Pulmonary artery endothelial cell (primary cell): ENCODE measurements around the gene AQP2. TPM values are rescaled to one million over a fixed set of nuclear protein-coding genes. Genes with fewer than 3 reads are reported as not detected.

Experiments
- DNase-seq: peaks from one replicate; pipeline ENCODE4 v3.0.0-alpha.2; 2011; ENCODE audit warnings: low read depth, low spot score
- total RNA-seq: library from RNA; depleted of rRNA; stranded (reverse); fragments of >200 nt; gene quantifications from 2 replicates; pipeline ENCODE4 v1.2.3, GENCODE V29; 2014

Gene AQP2
- total RNA-seq, 1 donor from 2014 or later = not detected

DNA sequence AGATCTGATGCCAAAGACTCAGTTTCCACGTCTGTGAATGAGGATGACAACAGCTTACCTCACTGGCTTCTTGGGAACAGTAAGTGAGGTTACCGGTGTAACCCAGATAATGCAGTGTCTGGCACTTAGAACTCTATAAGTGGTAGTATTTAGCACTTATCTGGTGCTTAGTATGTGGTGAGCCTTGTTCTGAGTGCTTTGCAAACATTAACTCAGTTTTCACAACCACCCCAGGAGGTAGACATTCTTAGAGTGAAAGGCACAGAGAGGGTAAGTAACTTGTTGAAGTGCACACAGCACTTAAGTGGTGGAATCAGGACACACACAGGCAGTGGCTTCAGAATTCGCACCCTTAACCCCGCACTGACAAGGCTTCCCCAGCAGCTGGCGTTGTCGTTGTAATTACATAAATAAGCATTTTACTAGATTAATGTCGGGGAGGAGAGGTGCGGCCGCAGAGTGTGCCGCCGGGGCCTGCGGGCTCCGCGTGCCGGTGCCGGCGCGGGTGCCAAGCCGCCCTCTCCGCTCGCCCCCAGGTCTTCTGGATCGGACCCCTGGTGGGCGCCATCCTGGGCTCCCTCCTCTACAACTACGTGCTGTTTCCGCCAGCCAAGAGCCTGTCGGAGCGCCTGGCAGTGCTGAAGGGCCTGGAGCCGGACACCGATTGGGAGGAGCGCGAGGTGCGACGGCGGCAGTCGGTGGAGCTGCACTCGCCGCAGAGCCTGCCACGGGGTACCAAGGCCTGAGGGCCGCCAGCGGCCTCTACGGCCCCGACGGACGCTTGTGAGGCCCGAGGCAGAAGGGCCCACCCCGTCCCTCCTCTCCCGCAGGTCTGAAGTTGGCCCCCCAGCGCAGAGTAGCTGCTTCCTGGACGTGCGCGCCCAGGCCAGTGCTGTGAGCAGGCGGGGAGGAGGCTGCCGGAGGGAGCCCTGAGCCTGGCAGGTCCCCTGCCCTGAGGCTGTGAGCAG is 4.6 kb downstream of the AQP2 start:
- DNase-seq = no peak

DNA sequence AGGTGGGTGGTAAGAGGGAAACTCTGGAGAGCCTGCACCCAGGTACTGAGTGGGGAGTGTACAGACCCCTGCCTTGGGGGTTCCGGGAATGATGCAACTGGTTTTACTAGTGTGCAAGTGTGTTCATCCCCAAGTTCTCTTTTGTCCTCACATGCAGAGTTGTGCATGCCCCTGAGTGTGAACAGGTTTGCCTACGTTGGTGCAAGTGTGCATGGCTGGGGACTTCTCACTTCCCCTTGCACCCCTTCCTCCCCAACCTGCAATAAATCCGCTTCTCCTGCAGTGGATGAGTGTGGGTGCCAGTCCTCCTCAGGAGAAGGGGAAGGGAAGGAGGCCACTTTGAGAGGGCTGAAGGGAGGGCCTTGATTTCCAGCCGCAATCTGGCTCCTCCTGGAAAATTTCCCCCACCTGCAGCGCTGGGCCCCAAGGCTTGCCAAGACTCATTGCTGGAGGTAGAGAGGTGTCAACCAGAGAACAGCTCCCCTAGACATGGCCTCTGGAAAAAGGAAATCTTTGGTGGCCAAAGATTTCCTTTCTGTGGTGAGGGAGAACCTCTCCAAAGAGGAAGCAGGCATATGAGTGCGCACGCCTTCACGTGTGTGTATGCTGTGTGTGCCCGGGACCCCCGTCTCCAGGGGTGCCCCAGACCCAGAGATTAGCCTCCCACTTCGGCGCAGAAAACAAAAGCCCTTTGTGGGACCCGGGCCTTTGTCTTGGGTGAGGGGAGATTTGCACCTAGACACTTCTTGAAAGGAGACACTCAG is 5.5 kb downstream of the AQP2 start:
- DNase-seq = no peak

DNA sequence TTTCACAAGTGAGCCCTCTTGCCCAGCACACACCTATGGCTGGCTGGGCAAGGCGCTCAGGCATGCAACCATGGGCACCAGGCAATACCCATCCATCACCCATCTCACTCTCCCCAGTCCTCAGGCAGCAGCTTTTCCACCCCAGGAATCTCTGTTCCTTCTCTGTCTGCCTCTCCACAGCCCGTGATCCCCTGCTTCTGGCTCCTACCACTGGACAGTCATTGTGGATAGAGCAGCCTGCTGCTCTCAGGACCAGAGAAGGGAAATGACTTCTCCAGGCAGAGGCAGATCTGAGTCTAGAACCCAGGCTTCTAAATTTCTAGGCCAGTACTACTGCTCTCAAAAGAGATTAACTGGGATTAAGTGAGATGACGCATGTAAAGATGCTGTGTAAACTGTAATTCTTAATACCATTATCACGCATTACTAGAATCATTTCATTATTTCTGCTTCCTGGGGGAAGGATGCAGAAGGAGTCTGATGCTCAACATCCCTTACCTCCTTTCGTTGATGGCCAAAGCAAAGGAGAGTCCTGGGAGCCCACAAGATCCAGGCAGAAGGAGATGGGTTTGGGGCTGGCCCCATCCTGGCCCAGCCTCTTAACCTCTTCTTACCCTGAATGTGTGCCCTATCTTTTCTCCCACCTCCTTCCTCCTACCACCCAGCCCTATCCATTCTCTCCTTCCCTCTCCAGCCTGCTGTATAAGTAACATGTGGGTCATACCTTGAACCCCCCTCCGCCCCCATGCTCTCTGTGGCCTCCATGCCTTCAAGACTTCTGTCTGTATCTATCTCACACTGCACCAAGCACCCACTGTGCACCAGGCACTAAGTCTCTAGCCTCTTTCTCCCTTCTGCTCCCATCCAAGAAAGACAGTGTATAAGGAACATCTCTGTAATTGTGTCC is 6.4 kb downstream of the AQP2 start:
- DNase-seq = no peak

DNA sequence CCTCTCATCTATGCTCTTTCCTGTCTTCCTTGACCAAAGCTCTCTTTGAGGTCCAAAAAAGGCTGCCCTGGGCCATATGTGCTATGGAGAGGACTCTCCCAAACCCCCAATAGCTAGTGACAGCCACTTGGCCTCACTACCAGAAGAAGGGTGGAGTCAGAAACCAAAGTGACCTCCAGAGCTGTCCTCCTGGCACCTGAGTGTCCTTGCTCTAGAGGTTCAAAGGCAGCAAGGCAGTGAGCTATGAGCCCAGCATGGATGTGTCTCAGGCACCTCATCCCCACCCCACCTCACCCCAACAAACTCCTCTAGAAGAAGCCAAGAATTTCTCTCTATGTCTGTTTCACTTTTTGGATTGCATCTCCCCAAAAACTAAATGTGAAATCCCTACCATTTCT is 7.0 kb downstream of the AQP2 start:
- DNase-seq = no peak

DNA sequence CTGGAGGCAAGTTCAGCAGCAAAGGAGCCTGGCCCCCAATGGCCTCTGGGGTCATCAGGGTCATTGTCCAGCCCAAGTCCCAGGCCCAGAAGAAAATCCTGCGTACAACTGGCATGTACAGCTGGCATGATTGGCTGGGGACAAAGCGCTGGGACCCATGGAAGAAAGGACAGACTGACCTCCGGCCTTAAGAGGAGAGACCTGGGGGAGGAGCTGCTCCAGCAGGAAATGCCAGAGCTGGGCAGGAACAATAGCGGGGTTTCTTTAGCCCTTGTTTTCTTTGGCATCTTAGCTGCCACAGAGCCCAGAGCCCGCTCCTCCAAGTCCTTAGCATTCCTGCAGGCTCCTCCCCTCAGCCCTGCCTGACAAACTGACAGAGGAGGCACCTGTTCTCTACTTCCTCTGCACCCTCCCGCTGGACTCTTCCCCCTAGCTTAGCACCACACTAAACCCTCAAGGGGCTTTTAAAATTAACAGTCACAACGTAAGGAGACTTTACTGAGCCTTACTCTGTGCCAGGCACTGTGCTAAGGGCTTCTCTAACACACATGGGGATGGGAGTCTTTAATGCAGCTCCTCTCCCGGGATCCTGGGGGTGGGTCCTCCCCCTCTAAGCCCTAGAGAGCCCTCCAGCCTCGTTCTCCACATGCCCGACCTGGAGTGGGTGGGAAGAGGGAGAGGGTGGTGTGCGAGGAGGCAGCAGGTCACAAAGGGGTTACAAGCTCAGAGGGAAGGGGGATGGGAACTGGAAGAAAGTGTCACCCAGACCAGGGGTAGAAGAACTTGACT is 9.3 kb downstream of the AQP2 start:
- DNase-seq = peak; percentile 73

DNA sequence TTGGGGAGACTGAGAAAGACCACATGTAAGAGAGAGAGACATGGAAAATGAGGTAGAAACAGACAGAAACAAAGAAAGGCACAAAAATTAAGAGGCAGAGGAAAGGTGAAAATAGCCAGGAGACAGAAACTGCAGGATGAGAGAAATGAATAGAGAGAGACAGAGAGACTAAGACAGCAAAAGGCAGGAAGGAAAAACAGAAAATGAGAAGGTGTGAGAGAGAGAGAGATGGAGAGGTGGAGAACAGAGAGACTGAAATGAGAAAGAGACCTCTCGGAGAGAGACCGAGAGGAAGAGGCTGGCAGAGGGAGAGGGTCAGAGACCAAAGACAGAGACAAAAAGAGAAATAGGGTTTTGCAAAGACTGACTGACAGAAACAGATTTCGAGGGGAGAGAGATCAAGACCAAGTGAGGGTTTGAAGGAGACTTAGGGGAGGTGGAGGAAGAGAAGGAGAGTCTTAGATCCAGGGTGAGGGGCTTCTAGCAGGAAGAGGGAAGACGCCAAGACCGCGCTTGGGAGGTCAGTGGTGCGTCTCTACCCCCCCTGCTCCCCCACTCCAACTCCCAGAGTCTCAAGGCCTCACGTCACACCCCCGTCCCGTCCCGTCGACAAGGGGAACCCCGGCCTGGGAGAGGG is 10.1 kb downstream of the AQP2 start:
- DNase-seq = no peak

DNA sequence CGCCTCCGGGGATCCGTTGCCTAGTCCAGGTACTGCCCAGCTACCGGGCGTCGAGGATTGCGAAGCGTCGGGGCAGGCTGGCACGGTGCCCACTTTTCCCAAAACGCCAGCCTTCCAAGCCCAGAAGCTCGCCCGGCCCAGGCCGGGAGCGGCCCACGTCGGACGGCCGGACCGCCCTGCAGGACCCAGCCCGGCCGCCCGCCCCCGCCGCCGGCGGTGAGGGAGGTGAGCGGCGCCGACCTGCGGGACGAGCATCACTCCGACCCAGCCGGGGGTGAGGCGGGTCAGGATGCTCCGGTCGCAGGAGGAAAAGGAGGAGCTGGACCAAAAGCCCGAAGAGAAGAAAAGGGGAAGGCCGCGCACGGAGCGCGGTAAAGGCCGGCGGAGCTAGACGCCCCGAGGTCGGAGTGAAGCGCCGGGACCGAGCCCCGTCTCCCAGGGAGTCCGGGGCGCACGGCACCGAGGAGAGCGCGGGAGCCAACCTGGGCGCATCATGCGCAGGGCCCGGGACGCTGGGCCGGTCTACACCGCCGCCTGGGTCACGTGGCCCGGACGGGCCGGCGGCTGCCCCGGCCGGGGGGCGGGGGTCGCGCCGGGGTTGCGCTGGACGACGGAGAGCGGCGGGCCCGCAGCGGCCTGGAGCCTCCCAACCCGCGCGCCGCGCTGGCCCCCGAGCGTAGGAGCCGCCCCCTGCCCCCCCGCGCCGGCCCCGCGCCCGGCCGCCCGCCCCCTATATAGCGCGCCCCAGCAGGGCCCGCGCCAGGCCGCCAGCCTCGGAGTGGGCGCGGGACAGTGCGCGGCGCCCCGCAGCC is 10.8 kb downstream of the AQP2 start, which contains the start of gene AQP5:
Gene AQP5 (plus strand): TSS at position 762 of the 812 bp plus-strand sequence. CDS start 146 bp downstream, outside the sequence.
- DNase-seq = no peak

DNA sequence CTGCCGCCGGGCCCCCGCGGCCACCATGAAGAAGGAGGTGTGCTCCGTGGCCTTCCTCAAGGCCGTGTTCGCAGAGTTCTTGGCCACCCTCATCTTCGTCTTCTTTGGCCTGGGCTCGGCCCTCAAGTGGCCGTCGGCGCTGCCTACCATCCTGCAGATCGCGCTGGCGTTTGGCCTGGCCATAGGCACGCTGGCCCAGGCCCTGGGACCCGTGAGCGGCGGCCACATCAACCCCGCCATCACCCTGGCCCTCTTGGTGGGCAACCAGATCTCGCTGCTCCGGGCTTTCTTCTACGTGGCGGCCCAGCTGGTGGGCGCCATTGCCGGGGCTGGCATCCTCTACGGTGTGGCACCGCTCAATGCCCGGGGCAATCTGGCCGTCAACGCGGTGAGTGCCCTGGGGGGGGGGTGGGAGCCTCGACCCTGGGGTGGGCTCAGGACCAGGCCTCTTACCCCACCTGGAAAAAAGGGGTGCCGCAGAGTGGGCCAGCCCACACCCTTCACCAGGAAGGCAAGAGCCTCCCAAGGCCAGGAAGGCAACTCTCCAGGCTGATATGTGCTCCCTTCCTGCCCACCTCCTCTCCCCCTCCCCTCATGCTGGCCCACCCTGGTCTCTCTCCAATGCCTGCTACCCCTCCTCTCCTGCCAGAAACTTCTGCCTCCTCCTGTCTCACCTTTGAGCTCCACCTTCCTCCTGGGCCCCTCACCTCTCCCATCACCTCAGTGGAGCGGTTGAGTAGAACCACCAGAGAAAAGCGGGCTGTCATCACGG is 11.6 kb downstream of the AQP2 start:
- no peak for DNase-seq

DNA sequence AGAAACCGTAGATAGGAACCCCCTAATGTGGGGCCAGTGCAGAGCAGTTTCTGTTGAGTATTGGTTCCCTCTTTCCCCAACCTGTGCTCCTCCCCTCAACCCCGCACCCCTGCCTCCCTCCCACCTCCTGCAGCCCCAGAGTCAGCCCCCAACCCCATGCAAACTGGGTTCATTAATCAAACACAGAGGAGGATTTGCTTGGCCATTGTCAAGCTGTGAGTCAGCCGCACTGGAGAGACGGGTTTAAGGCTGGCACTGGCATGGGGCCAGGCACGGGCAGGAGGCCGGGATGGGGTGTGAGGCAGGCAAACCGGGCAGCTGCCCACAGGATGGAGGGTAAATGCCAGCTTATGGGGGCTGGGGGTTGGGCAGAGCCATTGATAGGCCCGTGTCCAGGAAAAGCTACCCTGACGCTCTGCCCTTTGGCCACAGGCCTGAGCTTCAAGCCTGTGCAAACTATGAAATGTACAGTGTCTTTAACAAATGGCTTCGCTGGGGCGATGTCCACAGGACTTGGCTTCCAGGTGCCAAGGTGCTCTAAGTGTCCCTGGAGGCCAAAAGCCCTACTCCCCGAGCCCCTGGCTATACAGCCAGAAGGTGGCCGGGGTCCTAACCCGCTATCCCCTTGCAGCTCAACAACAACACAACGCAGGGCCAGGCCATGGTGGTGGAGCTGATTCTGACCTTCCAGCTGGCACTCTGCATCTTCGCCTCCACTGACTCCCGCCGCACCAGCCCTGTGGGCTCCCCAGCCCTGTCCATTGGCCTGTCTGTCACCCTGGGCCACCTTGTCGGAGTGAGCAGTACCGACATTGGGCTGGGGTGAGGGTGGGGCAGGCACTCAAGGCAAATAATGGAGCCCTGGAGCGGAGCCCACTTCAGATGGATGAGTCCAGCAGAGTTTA is 12.6 kb downstream of the AQP2 start:
- DNase-seq = no peak

DNA sequence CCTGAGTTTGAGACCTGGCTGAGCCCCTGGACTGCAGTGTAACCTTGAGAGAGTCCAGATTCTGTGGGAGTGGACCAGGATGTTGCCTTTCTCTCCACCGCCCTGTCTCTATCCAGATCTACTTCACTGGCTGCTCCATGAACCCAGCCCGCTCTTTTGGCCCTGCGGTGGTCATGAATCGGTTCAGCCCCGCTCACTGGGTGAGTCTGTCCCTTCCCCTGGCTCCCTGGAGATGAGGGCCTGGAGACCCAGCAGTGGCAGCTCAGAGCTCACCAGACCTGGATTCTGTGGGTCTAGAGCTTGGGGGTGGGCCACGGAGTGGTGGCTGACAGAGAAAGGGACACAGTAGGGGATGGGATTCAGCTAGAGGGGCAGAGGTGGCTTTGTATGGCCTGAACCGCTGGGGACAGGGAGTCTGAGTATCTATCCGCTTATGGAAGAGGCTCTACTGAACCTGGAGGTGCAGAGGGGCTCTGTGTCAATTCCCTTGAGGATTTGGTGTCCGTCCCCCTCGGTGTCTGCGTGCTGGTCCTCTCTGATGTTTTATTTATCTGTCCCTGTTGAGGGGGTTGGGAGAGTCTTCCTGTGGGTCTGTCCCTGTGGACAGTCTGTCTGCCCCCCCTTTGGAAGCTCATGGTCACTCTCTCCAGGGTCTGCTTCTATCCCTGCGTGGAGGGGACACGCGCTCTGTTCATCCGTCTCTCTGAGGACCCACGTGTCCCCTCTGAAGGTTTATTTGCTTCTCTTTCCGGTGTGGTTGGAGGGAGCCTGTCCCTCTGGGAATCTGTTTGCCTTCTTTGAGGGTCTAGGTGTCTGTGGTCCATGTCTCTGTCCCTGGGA is 13.7 kb downstream of the AQP2 start:
- no peak for DNase-seq

DNA sequence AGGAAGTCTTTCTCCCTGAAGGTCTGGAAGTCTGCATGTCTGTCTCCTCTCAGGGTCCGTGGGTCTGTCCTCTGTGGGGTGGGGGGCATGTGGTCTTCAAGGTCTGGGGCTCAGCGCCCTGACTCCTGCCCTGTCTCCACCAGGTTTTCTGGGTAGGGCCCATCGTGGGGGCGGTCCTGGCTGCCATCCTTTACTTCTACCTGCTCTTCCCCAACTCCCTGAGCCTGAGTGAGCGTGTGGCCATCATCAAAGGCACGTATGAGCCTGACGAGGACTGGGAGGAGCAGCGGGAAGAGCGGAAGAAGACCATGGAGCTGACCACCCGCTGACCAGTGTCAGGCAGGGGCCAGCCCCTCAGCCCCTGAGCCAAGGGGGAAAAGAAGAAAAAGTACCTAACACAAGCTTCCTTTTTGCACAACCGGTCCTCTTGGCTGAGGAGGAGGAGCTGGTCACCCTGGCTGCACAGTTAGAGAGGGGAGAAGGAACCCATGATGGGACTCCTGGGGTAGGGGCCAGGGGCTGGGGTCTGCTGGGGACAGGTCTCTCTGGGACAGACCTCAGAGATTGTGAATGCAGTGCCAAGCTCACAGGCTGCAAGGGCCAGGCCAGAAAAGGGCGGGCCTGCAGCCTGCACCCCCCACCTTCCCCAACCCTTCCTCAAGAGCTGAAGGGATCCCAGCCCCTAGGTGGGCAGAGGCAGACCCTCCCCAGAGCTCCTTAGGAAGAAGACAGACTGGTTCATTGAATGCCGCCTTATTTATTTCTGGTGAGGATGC is 14.5 kb downstream of the AQP2 start:
- DNase-seq = no peak

DNA sequence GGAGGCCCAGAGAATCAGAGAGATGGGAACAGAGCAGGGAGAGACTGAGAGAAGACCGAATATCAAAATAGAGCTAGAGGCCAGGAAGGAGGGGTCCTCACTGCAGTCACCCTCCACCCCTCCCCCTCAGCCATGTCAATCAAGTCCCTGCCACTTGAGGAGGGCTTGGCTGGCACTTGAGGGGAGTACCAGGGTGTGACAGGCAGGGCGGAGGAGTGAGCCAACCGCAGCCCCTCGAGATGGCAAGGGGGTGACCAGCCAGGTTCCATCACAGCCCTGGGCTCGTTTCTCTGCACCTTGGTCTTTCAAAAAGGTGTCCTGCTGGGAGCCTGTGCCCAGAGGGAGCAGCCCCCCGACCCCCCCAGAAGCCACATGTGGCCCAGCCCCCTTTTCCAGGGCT is 15.3 kb downstream of the AQP2 start:
- no peak for DNase-seq

DNA sequence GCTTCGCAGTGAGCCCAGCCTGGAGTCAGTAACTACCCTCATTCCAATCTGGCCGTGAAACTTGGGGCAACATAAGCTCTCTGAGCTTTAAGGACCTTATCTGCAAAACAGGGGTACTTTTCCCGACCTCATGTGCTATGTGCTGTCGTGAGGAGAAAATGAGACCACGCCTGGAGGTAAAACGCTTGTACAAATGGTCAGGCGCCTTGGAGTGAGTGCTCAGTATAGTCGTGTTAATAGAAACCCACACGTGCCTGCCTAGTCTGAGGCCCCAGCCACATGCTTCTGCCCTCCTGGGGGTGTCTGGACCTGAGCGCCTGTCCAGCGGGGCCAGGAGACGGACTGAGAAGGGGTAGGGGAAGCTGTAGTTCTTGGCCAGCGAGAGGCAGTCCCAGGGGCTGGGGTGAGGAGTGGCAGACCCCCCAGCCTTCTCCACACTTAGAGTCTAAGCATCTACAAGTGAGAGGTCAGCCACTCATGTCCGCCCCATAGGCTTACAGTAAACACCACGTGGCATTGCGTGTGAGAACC is 16.0 kb downstream of the AQP2 start:
- DNase-seq = no peak

DNA sequence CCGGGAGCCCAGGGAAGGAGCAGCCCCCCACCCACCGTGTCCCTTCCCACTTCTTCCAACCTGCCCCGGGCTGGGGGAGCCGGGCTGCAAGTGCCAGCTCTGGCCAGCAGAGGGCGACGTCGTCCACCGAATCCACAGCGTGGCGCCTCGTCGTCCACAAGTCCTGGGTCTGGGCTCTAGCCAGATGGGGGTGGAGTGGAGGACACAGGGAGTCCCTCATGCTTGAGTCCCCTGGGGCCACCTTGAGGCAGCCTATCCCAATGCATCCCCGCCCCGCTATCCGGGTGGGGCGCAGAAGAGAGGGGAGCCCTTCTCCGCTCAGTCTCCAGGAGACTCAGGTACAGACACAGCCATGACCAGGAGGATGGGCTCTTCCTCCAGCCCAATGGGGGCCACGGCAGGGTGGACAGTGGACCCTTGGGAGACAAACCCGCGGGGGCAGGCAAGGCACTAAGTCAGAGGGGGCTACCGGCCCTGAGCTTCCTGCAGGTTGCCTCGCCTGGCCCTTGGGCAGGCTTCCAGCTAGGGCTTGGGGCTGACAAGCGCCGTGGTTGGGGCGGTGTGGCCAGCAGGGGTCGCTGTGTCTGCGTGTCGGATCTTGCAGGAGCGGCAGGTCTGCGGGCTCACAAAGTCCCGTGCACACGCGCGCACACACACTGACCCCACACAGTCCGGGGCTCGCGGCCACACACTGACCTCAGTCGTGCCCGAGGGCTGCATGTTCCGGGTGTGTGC is 16.7 kb downstream of the AQP2 start:
- peak; percentile 49 for DNase-seq

DNA sequence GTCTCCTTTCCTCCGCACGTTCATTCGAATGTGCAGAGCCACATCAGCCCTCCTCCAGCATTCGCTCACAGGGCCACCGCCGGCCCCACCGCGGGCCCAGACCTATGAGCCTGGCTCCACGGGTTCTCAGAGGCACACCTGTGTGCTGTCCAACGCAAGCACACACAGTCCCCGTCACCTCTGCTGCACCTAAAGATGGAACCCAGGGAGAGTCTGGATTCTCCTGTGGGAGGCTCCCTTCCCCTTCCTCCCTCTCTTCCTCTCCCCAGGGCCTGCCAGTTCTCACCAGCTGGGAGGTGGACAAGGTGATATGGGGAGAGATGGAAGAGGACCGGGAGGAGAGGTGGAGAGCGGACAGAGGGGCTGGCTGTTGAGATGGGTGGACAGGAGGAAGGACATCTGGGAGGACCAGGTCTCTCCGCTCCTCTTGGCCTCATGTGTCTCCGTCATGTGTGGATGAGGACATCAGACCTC is 17.3 kb downstream of the AQP2 start:
- DNase-seq = no peak
